Muscle of leg (tissue), 11 donors: Measurements from ENCODE around the gene TRAF5. TPM values are rescaled to one million over a fixed set of nuclear protein-coding genes. Genes with fewer than 3 reads are reported as not detected.
"Not testable (repeated sequence)": the region's sequence is repeated elsewhere in the genome, so short reads cannot be mapped to it uniquely, and the experiment has no call there.

ENCODE experiments used
- DNase-seq: peaks from one replicate; pipeline ENCODE4 v3.0.0; 2013
- H3K27ac ChIP-seq: one replicate; pipeline ENCODE4 v1.5.1; 2013; ENCODE audit warnings: mild to moderate bottlenecking, low read length, control low read depth
- H3K27me3 ChIP-seq: one replicate; pipeline ENCODE4 v1.6.1; 2013; ENCODE audit warnings: low read length; ENCODE audit not compliant: control insufficient read depth, insufficient read depth
- H3K36me3 ChIP-seq: one replicate; pipeline ENCODE4 v1.6.1; 2013; ENCODE audit warnings: low read length; ENCODE audit not compliant: control insufficient read depth, insufficient read depth
- H3K4me1 ChIP-seq: one replicate; pipeline ENCODE4 v1.6.1; 2013; ENCODE audit warnings: low read length; ENCODE audit not compliant: control insufficient read depth, insufficient read depth
- H3K4me3 ChIP-seq: one replicate; pipeline ENCODE4 v1.5.1; 2013; ENCODE audit warnings: low read length, control low read depth
- H3K9me3 ChIP-seq: replicated peaks from 2 replicates; pipeline ENCODE4 v1.6.1; 2013; ENCODE audit warnings: low read depth, low read length; ENCODE audit not compliant: control insufficient read depth
- WGBS: methylation state at CpG from one replicate; pipeline ENCODE4 v1.1.5; 2013; ENCODE audit warnings: missing lambda C conversion rate; ENCODE audit not compliant: insufficient coverage; 5-methylcytosine and 5-hydroxymethylcytosine counted together
- polyA plus RNA-seq, 8 donors: library from polyadenylated mRNA; unstranded; fragments of 120-200 nt; gene quantifications; one replicate each; pipeline versions ENCODE4 v1.2.1 to v1.2.3, GENCODE V29; 2013; ENCODE audit warnings: inconsistent platforms in 1 of 8, low replicate concordance in 1 of 8; ENCODE audit not compliant: insufficient read length in 8 of 8, insufficient read depth in 1 of 8
- total RNA-seq: library from RNA; stranded (reverse); fragments of 120-200 nt; gene quantifications from one replicate; pipeline ENCODE4 v1.2.4, GENCODE V29; 2013

TRAF5 gene
- total and polyA plus RNA-seq, 9 donors: 14.7 to 34.9 (median 19.5) TPM

- WGBS: 100% methylated on average over 1 of the region's 3 CpGs
- Histone ChIP-seq H3K4me3 (no peak overlapping the region), H3K4me1 (no peaks in the 10 kb centered on the region), H3K27me3 (no peaks in the 10 kb centered on the region), H3K27ac (no peak overlapping the region), H3K9me3 (no peaks in the 10 kb centered on the region), H3K36me3 (peaks cover 13% of the 10 kb centered on the region)
- DNase-seq: no peak
Observed at GRCh38 chr1:211305044-211305443, 21.6 kb upstream of the TRAF5 start.

- Histone ChIP-seq H3K27me3 (no peaks in the 10 kb centered on the region), H3K4me3 (no peak overlapping the region), H3K4me1 (no peaks in the 10 kb centered on the region), H3K36me3 (peaks cover 16% of the 10 kb centered on the region), H3K9me3 (no peaks in the 10 kb centered on the region), H3K27ac (no peak overlapping the region)
- WGBS: no CpG with 5 or more reads among the region's 3 CpGs
- no peak for DNase-seq
Observed at GRCh38 chr1:211309617-211310016, 17.0 kb upstream of the TRAF5 start.

- WGBS: 91% methylated on average over 8 of the region's 11 CpGs
- Histone ChIP-seq H3K4me1 (no peaks in the 10 kb centered on the region), H3K27ac (no peak overlapping the region), H3K36me3 (peaks cover 19% of the 10 kb centered on the region), H3K9me3 (no peaks in the 10 kb centered on the region), H3K27me3 (no peaks in the 10 kb centered on the region), H3K4me3 (no peak overlapping the region)
- no peak for DNase-seq
Observed at GRCh38 chr1:211313392-211313791, 13.2 kb upstream of the TRAF5 start.

GRCh38 chr1:211318576-211319280 lies 7.9 kb upstream of the TRAF5 start:
- Histone ChIP-seq H3K4me1 (no peaks in the 10 kb centered on the region), H3K36me3 (peaks cover 6% of the 10 kb centered on the region), H3K27ac (no peak overlapping the region), H3K4me3 (no peak overlapping the region), H3K9me3 (no peaks in the 10 kb centered on the region), H3K27me3 (no peaks in the 10 kb centered on the region)
- peak; percentile 25 for DNase-seq

GRCh38 chr1:211319892-211320291 lies 6.7 kb upstream of the TRAF5 start:
- no peak for DNase-seq
- Histone ChIP-seq H3K36me3 (peaks cover 6% of the 10 kb centered on the region), H3K27ac (no peak overlapping the region), H3K4me1 (no peaks in the 10 kb centered on the region), H3K4me3 (no peak overlapping the region), H3K9me3 (no peaks in the 10 kb centered on the region), H3K27me3 (no peaks in the 10 kb centered on the region)

GRCh38 chr1:211320980-211321379 lies 5.7 kb upstream of the TRAF5 start:
- no peak for DNase-seq
- no peak overlapping the region for H3K4me3 ChIP-seq
- H3K9me3 ChIP-seq: no peaks in the 10 kb centered on the region
- no CpG with 5 or more reads among the region's 4 CpGs for WGBS
- H3K27me3 ChIP-seq: no peaks in the 10 kb centered on the region
- H3K36me3 ChIP-seq: peaks cover 4% of the 10 kb centered on the region
- H3K27ac ChIP-seq: no peak overlapping the region
- no peaks in the 10 kb centered on the region for H3K4me1 ChIP-seq

GRCh38 chr1:211321646-211322045 lies 5.0 kb upstream of the TRAF5 start:
- WGBS: no CpG with 5 or more reads among the region's 7 CpGs
- not testable (repeated sequence) for H3K9me3 ChIP-seq, H3K4me3 ChIP-seq, H3K27me3 ChIP-seq, H3K4me1 ChIP-seq, DNase-seq, H3K27ac ChIP-seq, H3K36me3 ChIP-seq

- Histone ChIP-seq H3K4me1 (peaks cover 14% of the 10 kb centered on the region), H3K4me3 (no peak overlapping the region), H3K27me3 (no peaks in the 10 kb centered on the region), H3K27ac (no peak overlapping the region), H3K36me3 (no peaks in the 10 kb centered on the region), H3K9me3 (no peaks in the 10 kb centered on the region)
- WGBS: 0% methylated on average over 3 of the region's 9 CpGs
- peak; percentile 74 for DNase-seq
Observed at GRCh38 chr1:211323156-211324063, 3.2 kb upstream of the TRAF5 start.

- WGBS: 85% methylated on average over 2 of the region's 12 CpGs
- no peaks in the 10 kb centered on the region for H3K36me3 ChIP-seq
- no peaks in the 10 kb centered on the region for H3K9me3 ChIP-seq
- no peak for DNase-seq
- peaks cover 27% of the 10 kb centered on the region for H3K4me1 ChIP-seq
- no peak overlapping the region for H3K4me3 ChIP-seq
- no peak overlapping the region for H3K27ac ChIP-seq
- H3K27me3 ChIP-seq: no peaks in the 10 kb centered on the region
Observed at GRCh38 chr1:211324992-211325775, 1.4 kb upstream of the TRAF5 start.

- H3K9me3 ChIP-seq: no peaks in the 10 kb centered on the region
- H3K27ac ChIP-seq: peak overlapping the region; percentile 73
- WGBS: 82% methylated on average over 7 of the region's 8 CpGs
- H3K27me3 ChIP-seq: no peaks in the 10 kb centered on the region
- no peaks in the 10 kb centered on the region for H3K36me3 ChIP-seq
- H3K4me1 ChIP-seq: peaks cover 27% of the 10 kb centered on the region
- no peak for DNase-seq
- peak overlapping the region; percentile 42 for H3K4me3 ChIP-seq
Observed at GRCh38 chr1:211326140-211326527, 499 bp upstream of the TRAF5 start.
